ENCODE data around the gene SLC18A2. TPM values are rescaled to one million over a fixed set of nuclear protein-coding genes. Genes with fewer than 3 reads are reported as not detected.

SLC18A2 gene
- total and polyA plus RNA-seq, 9 of the 15 experiments (the other 6 are each of a cell fraction or from before 2014, with no cell fraction given): 0.03 to 5.4 (median 0.40) TPM

DNA sequence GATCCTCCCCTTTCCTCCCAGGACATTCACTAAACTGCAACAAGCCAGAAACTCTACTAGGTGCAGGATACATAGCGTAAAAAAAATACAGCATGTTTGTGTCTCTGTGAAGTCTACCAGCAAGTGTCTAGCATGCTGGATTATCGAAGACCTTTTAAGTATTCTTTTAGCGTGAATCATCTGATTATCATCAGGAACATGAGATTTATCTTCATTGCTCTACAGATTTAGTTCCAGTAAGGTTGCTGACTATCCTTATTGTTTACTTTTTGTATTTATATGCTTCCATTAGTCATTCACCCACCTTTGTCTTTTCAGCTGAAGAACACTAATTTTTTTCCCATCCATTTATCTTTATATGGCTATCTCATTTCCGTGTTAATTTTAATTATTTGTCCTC is 71.5 kb downstream of the SLC18A2 start:
- FAIRE-seq: no peak
- no TSS peak for BruUV-seq (replicated peaks)
- no peak overlapping the region for H3K4me3 ChIP-seq
- DNase-seq (ENCODE audit: extremely low read depth in 1 of 4, low spot score in 3 of 4): no peak
- TF ChIP-seq HIVEP1 (CRISPR knock-in tag; IDR thresholded peaks at IDR 0.05) (no peak), U2AF2 (optimal IDR thresholded peaks at IDR 0.05; ENCODE audit: low read depth, low read length) (no peak), RBM22 (IDR thresholded peaks at IDR 0.05; ENCODE audit: low read depth, low read length, poor library complexity, severe bottlenecking) (peak; percentile 52), ZKSCAN1 (IDR thresholded peaks at IDR 0.05; ENCODE audit: low read depth, low read length) (no peak), DIDO1 (tag; IDR thresholded peaks at IDR 0.05; ENCODE audit: low read depth) (no peak), HDAC6 (IDR thresholded peaks at IDR 0.05; ENCODE audit: low read depth, low read length) (no peak), TCF15 (CRISPR knock-in tag; IDR thresholded peaks at IDR 0.05) (no peak), NFXL1 (CRISPR knock-in tag; IDR thresholded peaks at IDR 0.05) (no peak)
- TF ChIP-seq, protein P1, sequence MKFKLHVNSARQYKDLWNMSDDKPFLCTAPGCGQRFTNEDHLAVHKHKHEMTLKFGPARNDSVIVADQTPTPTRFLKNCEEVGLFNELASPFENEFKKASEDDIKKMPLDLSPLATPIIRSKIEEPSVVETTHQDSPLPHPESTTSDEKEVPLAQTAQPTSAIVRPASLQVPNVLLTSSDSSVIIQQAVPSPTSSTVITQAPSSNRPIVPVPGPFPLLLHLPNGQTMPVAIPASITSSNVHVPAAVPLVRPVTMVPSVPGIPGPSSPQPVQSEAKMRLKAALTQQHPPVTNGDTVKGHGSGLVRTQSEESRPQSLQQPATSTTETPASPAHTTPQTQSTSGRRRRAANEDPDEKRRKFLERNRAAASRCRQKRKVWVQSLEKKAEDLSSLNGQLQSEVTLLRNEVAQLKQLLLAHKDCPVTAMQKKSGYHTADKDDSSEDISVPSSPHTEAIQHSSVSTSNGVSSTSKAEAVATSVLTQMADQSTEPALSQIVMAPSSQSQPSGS (CRISPR knock-in tag; IDR thresholded peaks at IDR 0.05): no peak
- intact Hi-C loops (cut with micrococcal nuclease) (no loop called here), in situ Hi-C loops (cut with MboI) (loop anchor here (5.0 kb wide), 1 partner anchor 85 kb away; no protein-coding TSS in a partner anchor)
- no peak for ATAC-seq
- no peak overlapping the region for H2AFZ ChIP-seq (ENCODE audit: low read depth, low read length)
- H3K36me3 ChIP-seq (ENCODE audit: control insufficient read depth, insufficient read depth, low read length): peaks cover 77% of the 10 kb centered on the region
- H3K27me3 ChIP-seq (ENCODE audit: control insufficient read depth in 2 of 2, insufficient read depth in 2 of 2, low read length in 2 of 2): no peaks in the 10 kb centered on the region
- H3K27ac ChIP-seq (ENCODE audit: extremely low read depth, low read depth, low read length): no peak overlapping the region
- CTCF ChIA-PET (ENCODE audit: low intra/inter-chr PET ratio): no interaction called here
- H4K20me1 ChIP-seq (replicated peaks; ENCODE audit: control insufficient read depth, insufficient read depth, low read length): no peaks in the 10 kb centered on the region
- POLR2A ChIA-PET: no interaction called here
- H3K9me1 ChIP-seq (ENCODE audit: control insufficient read depth, insufficient read depth, low read length): no peaks in the 10 kb centered on the region
- H3K9ac ChIP-seq (ENCODE audit: insufficient read depth in 1 of 2, low read depth in 2 of 2, low read length in 2 of 2): no peak overlapping the region
- WGBS (ENCODE audit: insufficient coverage, low coverage, missing lambda C conversion rate): 76% methylated on average over 4 of the region's 4 CpGs
- H3K4me2 ChIP-seq (ENCODE audit: insufficient read depth, low read length): no peak overlapping the region
- no peaks in the 10 kb centered on the region for H3K4me1 ChIP-seq (replicated peaks in 1 of 2; ENCODE audit: control insufficient read depth in 2 of 2, insufficient read depth in 2 of 2, low read length in 2 of 2)
- H3K79me2 ChIP-seq (ENCODE audit: control insufficient read depth, insufficient read depth, low read length): peaks cover 64% of the 10 kb centered on the region
- H3K9me3 ChIP-seq (replicated peaks; ENCODE audit: control insufficient read depth, insufficient read depth, low read depth, low read length): no peaks in the 10 kb centered on the region
